NK-92 (cell line): ENCODE results near the gene SH3RF3.
"Not testable (repeated sequence)": the region's sequence is repeated elsewhere in the genome, so short reads cannot be mapped to it uniquely, and the experiment has no call there.

Experiments
- DNase-seq: peaks from one replicate; lab custom pipeline; 2025; ENCODE audit not compliant: unreplicated experiment; lab: John Stamatoyannopoulos, UW

SH3RF3 gene

DNA sequence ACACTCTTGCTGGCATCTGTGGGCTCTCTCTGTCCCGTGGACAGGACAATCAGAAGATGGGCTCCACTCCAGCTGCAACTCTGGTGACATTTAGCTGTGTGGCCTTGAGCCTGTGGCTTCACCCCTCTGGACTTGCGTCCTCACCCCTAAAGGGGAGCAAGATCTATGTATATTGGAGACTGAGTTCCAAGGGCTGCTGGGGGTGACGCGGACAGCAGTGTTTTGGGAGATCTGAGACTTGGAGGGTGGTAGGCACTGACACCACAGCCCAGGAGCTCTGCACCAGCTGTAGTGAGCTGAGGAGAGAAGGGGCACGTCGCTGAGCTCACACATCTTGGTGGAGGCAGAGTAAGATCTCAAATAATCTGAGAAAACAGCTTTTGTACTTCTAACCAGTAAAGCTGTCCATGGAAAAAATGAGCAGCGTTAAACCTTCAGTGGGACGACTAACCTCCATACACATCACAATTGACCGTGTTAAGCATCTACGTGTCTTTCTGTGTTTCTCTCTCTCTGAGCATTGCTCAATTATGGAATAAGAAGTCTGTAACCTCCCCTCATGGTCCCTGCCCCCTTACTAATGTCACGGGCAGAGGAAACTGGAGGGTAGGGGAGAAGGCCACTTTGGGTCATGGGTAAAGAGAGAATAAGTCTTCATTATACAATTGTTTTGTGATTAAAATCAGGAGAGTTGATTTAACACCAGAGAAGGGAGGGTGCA, 85.8 kb downstream of the SH3RF3 start:
- DNase-seq, result no peak

DNA sequence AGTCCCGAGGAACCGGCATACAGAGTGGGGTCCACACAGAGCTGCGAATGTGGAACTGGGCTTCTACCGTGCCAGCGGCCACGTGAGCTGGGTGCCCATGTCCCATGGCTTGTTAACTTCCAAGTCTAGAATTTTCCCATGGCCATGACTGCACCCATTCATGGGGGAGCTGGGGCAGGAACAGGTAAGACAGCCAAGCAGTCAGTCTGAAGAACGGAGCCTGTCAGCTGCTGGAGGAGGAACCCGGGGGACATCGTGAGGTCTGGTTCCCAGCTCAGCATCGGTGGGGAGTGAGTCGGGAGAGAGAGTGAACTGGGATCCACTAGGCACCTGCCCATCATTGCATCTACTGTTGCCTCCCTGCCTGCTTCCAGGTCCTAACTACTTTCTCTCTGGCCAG, 86.9 kb downstream of the SH3RF3 start:
- no peak for DNase-seq

DNA sequence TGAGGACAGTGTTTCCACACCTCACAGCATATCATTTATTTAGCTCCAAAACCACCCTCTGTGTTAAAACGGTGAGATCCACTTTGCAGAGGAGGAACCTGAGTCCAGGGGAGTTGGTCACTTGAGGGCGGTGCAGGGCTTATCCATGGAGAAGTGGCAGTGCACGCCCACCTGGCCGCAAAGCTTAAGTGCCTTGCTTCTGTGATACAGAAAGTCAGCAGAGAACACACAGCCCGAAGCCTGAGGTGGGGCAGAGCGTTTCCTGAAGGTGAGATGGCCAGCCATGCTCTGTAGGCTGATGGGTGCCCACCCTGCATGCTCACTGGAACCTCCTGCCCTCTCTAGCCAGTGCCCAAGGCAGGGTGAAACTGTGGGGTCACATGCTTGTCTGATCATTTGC, 87.3 kb downstream of the SH3RF3 start:
- DNase-seq, result no peak

DNA sequence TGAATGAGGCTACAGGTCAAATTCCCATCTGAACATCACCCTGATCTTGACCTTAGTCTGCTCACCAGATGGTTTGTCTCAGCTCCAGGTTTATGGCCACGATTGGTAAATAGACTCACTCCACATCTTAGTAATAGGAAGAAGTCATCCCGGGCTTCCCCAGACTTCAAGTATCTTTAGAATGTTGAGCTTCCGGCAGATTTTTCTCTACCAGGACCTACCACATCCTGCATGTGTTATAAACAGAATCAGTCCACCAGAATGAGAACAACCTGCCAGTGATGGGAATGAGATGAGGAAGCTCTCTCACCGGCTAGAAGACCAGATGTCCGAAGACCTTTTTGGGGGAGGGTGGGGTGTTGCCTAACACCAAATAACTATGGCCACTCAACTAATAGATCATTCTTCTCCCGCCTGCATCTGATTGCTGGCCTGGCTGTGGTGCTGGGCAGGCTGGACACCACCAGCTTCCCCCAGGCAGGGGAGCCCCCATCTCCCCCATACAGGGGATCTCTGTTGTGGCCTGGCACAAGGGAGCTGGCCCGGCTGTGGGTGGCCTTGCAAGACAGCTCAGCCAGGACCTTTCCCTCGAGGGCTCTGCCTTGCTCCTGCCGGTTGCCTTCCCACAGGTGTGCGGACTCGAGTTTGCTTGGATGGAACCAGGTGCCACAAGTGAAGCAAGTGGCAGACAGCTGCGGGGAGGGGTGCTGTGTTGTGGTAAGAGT, 88.5 kb downstream of the SH3RF3 start:
- DNase-seq, result no peak

DNA sequence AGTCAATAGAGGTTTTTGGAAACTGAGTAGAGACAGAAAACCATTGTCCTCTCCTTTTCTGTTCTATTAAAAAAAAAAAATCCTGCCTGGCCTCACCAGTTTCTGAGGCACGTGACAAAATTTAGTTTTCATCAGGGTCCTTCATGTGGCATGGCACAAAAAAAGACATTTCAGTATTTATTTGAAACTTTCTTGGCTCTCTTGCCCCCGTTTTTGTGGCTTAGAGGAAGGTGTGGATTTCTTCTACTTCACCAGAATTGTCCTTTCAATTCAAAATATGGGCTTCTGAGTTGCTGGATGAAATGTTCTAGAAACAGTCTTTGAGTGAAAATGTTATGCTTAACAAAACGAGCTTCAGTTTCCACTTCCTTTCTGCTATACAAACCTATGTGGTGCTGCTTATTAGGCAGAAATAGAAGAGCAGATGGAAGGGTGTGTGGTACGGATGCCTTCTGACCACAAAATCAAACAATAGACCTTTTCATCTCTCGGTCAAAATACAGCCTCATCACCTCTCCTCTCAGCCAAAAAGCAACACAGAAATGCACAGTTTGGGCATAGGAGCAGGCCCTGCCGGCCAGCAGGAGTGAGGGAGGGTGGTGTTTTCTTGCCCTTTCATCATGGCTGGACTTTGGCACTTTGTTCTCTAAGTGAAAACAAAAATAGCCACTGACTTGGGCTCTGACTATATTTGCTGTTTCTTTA, 89.2 kb downstream of the SH3RF3 start:
- no peak for DNase-seq

DNA sequence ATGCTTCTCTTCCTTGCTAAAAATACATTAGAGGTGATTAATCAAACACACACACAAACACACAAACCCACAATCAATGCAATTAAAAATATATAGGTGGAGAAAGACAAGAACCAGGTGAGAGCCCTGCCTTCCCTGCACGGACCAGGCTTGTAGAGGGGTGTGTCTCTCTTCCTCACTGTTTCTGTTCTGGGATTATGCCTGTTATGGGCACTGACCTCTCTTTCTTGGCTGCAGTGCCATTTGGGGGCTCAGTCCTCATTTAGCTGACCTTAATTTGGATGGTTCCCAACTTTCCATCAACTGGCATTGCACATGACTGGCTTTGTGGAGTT, 89.8 kb downstream of the SH3RF3 start:
- no peak for DNase-seq

DNA sequence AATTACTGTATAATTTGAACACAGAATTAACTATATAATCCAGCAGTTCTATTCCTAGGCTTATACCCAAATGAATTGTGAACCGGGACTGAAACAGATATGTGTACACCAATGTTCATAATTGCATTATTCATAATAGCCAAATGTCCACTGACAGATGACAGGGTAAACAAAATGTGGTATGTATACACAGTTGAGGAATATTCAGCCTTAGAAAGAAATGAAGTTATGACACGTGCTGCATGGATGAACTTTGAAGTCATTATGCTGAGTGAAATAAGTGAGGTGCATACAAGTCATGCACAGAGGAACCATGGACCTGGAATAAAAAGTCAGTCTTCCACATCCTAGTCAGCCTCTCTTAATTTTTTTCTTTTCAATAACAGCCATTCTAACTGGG, 91.9 kb downstream of the SH3RF3 start:
- no peak for DNase-seq

DNA sequence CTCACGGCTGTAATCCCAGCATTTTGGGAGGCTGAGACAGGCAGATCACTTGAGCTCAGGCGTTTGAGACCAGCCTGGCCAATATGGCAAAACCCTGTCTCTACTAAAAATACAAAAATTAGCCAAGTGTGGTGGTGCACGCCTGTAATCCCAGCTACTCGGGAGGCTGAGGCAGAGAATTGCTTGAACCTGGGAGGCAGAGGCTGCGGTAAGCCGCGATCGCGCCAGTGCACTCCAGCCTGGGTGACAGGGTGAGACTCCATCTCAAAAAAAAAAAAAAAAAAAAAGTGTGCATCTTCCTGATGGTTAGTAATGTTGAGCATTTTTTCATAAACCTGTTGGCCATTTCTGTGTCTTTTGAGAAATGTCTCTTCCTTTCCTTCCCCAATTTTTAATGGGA, 92.3 kb downstream of the SH3RF3 start:
- DNase-seq, result not testable (repeated sequence)

DNA sequence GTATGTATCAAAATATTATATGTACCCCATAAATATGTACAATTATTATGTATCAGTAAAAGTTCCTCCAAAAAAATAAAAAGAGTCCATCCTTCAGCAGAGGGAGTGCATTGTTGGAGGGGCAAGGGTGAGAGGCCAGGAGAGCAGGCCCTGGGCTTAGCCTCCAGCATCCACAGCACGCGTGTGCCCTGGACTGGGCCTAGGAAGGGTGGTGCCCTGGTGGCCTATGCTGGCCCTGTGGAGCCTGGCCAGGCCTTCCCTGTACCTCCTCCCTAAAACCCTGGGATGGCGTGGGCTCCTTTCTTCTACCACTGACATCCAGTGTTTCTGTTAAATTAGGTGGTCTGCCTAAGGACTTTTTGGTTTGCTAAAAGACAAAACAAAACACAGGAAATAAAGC, 93.4 kb downstream of the SH3RF3 start:
- DNase-seq, result no peak

DNA sequence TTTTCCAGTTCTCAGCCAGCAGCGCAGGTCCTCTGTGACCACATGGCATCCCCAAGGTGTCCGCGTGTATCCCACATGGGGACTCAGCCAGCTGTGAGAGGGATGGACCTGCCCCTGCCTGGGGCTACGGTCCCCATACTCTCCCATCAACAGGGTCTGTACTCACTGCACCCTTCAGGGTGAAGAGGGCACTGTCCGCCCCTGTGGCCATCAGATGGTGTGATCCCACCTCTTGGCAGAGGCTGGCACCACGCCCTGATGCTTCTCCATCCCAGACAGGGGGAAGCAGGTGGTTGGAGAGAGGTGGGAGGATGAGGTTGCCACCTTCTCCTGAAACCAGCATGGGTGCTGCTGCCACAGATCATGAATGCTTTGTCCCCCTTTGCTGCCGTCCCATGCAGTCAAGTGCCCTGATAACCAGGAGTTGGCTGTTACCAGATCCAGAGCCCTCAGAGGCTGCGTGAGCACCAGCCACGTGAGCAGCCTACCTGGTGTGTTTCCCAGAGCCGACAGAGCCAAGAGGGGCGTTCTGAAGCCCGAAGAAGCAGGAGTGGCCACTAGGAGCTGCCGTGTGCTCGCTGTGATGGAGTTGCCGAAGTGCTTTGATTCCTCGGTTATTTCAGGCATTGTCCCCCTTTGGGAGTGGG, 93.9 kb downstream of the SH3RF3 start:
- no peak for DNase-seq

DNA sequence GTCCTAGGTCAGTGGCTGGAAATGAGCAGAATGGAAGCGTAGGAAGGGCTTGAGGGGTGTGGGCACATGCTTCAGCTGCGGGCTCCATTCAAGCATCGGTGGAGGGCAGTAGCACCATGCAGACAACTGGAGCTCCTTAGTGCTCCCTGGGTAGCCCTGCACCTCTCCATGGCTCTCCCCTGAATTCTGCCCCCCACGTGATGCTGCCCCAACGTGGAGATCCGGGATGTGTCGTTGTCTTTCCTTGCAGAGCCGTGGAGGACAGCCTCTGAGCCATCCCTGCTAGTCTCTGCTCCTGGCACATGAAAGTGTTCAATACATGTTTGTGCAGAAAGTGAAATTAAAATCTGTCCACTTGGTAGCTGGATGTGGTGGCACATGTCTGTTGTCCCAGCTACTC, 94.5 kb downstream of the SH3RF3 start:
- DNase-seq, result no peak

DNA sequence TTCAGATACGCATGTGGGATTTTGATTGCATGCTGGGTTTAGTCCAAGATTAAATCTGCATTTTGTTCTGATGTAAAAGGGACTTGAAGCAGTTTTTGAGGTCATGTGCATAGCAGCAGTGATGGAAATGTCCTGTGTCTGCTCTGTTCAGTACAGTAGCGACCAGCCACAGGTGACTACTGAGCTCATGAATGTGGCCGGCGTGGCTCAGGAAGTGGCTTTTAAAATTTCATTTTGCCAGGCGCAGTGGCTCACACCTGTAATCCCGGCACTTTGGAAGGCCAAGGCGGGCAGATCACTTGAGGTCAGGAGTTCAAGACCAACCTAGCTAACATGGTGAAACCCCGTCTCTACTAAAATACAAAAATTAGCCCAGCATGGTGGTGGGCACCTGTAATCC, 95.3 kb downstream of the SH3RF3 start:
- DNase-seq, result not testable (repeated sequence)

DNA sequence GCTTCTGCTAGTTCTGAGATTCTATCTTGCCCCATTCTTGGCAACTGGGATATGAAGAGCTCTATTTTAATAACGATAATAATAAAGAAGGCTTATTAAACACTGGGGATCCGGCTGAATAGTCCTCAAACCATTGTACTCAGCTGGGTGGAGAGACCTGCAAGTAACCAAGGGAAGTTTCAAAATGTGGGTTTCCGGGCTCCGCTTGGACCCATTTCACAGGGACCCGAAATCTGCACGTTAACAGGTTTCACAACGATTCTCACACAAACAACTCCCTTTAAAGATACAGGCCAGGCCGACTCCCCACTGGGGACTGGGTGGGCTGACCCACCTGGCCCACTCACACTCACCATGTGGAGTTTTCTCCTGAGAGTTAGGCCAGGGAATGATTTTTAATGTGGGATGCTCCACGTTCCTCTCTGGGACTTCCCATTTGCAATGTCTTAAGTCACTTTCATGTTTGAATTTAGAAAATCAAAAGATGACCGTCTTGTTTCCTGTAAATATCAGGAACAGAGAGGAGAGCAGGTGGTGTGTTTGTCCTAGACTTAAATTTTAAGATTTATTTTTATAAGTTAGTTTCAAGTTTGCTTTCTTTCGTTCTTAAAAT, 96.3 kb downstream of the SH3RF3 start:
- DNase-seq, result no peak

DNA sequence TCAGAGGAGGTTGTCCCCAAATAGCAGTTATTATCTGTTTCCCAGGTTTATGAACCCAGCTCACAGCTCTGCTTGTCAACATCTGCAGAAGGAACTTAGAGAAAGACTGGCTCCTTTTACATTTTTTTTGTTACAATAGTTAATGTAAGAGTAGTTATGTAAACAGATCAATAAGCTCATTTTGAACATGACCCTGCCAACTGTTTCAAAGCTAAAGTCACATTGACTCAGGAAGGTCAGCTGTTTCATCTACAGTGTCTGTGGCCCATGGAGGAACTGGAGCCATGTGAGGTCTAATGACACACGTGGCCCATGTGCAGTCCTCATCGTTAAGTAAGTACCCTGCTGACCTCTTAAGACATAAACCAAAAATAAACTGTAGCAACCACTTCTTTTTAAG, 97.1 kb downstream of the SH3RF3 start:
- DNase-seq, result no peak

DNA sequence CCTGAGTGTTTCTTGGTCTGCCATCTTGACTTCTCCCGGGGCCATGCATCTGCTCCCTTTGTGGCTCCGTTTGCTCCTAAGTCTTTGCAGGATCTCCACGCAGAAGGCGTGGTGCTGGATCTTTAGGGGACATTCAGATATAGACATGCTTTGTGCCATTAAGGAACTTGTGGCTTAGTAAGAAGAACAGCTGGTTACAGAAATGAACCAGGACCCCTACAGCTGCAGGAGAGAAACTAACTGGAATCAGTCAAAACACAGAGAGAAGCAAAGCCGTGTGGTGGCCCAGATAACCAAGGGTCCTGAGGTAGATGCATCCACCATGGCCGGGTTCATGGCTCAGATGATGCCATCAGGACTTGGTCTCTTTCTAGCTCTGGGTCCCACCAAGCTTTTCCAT, 97.6 kb downstream of the SH3RF3 start:
- DNase-seq, result no peak

DNA sequence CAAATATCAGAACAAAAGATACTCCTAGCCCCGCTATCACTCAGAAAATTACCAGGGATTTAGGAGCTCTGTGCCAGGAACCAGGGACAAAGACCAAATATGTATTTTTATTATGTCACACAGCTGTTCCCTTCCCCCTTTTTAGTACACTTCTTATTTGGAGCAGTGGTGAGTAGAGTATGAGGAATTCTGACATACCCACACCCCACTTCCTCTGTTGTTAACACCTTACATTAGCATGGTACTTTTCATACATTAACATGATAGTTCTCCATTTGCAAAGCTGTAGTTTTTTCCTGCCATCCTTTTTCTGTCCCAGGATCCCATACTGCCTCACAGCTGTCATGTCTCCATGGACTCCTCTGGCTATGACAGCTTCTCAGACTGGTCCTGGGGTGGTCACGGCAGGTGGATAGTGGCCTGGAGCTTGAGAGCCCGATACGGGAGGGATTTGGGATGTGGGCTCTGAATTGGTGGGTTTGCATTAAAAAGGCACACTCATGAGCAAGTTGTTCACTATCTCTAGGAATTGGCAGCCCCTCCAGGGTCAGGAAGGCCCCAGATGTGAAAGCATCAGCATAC, 100.2 kb downstream of the SH3RF3 start:
- no peak for DNase-seq

DNA sequence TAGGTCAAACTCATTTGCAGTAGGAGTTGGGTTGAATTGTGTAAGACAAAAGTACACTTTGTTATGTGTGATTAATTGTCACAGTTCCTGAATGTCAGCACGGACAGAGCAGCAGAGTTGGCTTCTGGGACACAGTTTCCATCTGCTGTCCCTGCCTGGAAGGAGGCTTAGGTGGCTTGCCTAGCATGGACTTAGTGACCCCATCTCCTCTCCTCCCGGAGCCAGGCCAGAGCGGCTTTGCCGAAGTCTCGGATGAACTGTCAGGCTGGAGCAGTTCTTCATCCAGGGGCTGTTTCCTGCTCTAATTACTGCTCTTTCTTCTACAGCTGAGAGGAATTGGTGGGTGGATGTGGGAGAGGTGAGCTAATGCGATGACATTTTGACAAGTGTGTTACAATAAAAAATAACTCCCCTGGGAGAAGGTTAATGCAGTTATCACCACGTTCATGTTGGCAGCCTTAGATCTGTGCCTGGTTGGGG, 102.0 kb downstream of the SH3RF3 start:
- DNase-seq, result no peak

DNA sequence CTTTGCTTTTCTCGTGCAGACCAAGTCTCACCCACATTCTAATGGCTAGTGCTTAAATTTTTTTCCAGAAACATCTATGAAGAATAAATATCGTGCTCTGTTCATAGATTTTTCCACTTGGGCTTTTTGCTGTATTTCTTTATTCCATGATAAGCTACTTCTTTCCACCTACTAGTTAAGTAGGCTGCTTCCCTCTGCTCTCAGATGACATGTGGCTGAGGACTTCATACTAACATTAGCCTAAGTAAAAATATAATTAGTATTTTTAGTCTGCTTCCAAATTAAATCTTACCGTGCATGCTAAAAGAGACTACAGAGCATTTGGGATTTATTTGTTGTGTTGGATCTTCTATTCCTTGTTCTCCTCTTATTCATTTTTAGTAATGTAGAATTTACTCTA, 102.4 kb downstream of the SH3RF3 start:
- DNase-seq, result no peak

DNA sequence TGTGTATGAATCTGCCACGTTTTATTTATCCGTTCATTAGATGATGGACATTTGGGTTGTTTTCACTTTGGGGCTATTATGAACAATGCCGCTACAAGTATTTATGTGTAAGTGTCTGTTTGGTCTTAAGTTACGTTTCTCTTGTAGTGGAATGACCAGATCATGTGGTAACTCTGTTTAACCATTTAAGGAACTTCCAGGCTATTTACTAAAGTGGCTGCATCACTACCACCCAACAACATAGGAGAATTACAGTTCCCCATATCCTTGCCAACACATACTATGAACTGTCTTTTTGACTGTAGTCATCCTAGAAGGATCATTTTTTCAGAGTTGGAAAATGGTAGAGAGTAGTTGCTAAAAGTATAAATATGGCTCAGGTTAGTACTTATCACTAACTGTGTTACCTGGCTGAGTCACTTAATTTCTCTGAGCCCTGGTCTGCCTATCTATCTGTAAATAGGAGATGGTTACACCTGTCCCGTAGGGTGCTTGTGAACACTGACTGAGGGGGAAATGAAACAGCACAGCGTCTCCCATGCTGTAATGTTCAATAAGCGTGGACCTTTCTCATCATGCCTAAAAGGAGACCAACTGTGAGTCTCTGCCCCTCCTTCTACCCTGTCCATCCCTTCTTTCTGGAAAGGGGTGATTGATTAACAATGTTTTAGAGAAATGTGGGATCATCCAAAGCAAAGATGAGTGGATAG, 103.1 kb downstream of the SH3RF3 start:
- no peak for DNase-seq

DNA sequence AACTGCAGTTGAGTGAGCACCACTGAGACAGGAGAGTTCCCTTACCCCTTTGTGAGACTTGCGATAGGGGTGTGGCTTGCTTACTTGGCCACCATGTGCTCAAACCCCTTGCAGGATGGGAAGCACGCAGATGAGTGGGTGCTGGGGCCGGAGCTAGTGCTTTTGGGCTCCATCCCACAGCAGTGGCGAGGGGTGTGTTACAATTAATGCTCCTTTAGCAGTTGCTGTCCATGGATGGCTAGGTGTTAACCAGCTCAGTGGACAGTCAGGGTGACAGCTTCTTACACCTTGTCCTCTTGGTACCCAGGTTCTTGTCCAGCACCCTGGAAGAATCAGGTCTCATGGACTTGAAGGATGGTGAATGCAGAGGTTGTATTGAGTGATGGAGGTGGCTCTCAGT, 103.9 kb downstream of the SH3RF3 start:
- no peak for DNase-seq
